Measurements from ENCODE around the gene LNPK.

GRCh38 chr2:176035013-176035691 is 33.1 kb upstream of the LNPK start:
- TF ChIP-seq CTCF (IDR thresholded peaks at IDR 0.05) = no peak
- TF ChIP-seq POLR2A (IDR thresholded peaks at IDR 0.05) = no peak
